Neural cell (in vitro differentiated cells): ENCODE results near the gene FMNL1. TPM values are rescaled to one million over a fixed set of nuclear protein-coding genes. Genes with fewer than 3 reads are reported as not detected.
A peak's percentile ranks its signal among the peaks of the same experiment; 100 is the strongest.

Experiments used
- H2AFZ ChIP-seq: fragments of 200-600, 300-800 bp; sonication (generic), shearing (Covaris generic); 2 replicates; pipeline ENCODE4 v1.6.0; 2014; ENCODE audit warnings: low read depth, mild to moderate bottlenecking, antibody characterized with exemption, low read length, moderate library complexity
- H3F3A ChIP-seq: fragments of 200-600 bp; shearing (Covaris generic); 2 replicates; pipeline ENCODE4 v1.6.1; 2016; ENCODE audit warnings: mild to moderate bottlenecking, moderate library complexity, mixed read lengths, antibody characterized with exemption, low read length; ENCODE audit not compliant: insufficient read depth, poor library complexity, severe bottlenecking
- H3K27ac ChIP-seq: fragments of 200-600, 300-800 bp; sonication (generic), shearing (Covaris generic); 2 replicates; pipeline ENCODE4 v1.5.1; 2014; ENCODE audit warnings: mild to moderate bottlenecking, low read length, moderate library complexity
- H3K27me3 ChIP-seq: fragments of 300-800, 200-600 bp; sonication (generic), shearing (Covaris generic); 2 replicates; pipeline ENCODE4 v1.6.0; 2014; ENCODE audit warnings: mild to moderate bottlenecking, low read depth, low read length, moderate library complexity; ENCODE audit not compliant: insufficient read depth
- H3K36me3 ChIP-seq: fragments of 300-800, 200-600 bp; sonication (generic), shearing (Covaris generic); 2 replicates; pipeline ENCODE4 v1.5.1; 2014; ENCODE audit warnings: mild to moderate bottlenecking, antibody characterized with exemption, low read length, moderate library complexity; ENCODE audit not compliant: insufficient read depth
- H3K4me2 ChIP-seq: fragments of 300-800, 200-600 bp; sonication (generic), shearing (Covaris generic); 2 replicates; pipeline ENCODE4 v1.6.0; 2014; ENCODE audit warnings: mild to moderate bottlenecking, low read length
- H3K4me3 ChIP-seq: fragments of 300-800, 200-600 bp; sonication (generic), shearing (Covaris generic); 2 replicates; pipeline ENCODE4 v1.5.1; 2014; ENCODE audit warnings: mild to moderate bottlenecking, low read length, moderate library complexity
- H3K79me2 ChIP-seq: fragments of 200-600 bp; shearing (Covaris generic); replicated peaks from 2 replicates; pipeline ENCODE4 v1.6.0; 2014; ENCODE audit warnings: mild to moderate bottlenecking, low read length, moderate library complexity; ENCODE audit not compliant: insufficient read depth
- H3K9ac ChIP-seq: fragments of 300-800, 200-600 bp; sonication (generic), shearing (Covaris generic); 2 replicates; pipeline ENCODE4 v1.6.1; 2016; ENCODE audit warnings: mild to moderate bottlenecking, low read length, mixed read lengths
- H3K9me2 ChIP-seq: fragments of 200-600 bp; shearing (Covaris generic); 2 replicates; pipeline ENCODE4 v1.6.1; 2016; ENCODE audit warnings: mild to moderate bottlenecking, low read length, mixed read lengths; ENCODE audit not compliant: insufficient read depth
- H3K9me3 ChIP-seq: fragments of 200-600, 300-800 bp; sonication (generic), shearing (Covaris generic); 2 replicates; pipeline ENCODE4 v1.6.1; 2016; ENCODE audit warnings: mild to moderate bottlenecking, mixed run types, low read length, moderate library complexity, mixed read lengths
- H4K20me1 ChIP-seq: fragments of 200-600 bp; shearing (Covaris generic); 2 replicates; pipeline ENCODE4 v1.6.1; 2016; ENCODE audit warnings: mild to moderate bottlenecking, mixed run types; ENCODE audit not compliant: insufficient read depth
- CTCF ChIP-seq: fragments of 450-650 bp; IDR thresholded peaks from 2 replicates; pipeline ENCODE4 v1.5.1; 2014; ENCODE audit warnings: antibody characterized with exemption, mild to moderate bottlenecking, moderate library complexity; ENCODE audit not compliant: poor library complexity, severe bottlenecking
- EP300 ChIP-seq: fragments of 450-650 bp; conservative IDR thresholded peaks from 2 replicates; pipeline ENCODE4 v1.6.1; 2014; ENCODE audit warnings: antibody characterized with exemption, mild to moderate bottlenecking, moderate library complexity; ENCODE audit not compliant: poor library complexity, severe bottlenecking
- EZH2 ChIP-seq: fragments of 200-600, 300-800 bp; shearing (Covaris generic), sonication (generic); IDR thresholded peaks from 2 replicates; pipeline ENCODE4 v1.6.1; 2014; ENCODE audit warnings: antibody characterized with exemption, low read length, borderline replicate concordance, mild to moderate bottlenecking; ENCODE audit not compliant: insufficient read depth, poor library complexity, severe bottlenecking
- MXI1 ChIP-seq: fragments of 450-650 bp; conservative IDR thresholded peaks from 2 replicates; pipeline ENCODE4 v1.6.1; 2014; ENCODE audit warnings: antibody characterized with exemption, mild to moderate bottlenecking; ENCODE audit not compliant: poor library complexity, severe bottlenecking
- POLR2AphosphoS5 ChIP-seq: IDR thresholded peaks from 2 replicates; pipeline ENCODE4 v1.6.1; 2012
- RAD21 ChIP-seq: fragments of 450-650 bp; conservative IDR thresholded peaks from 2 replicates; pipeline ENCODE4 v1.6.1; 2014; ENCODE audit warnings: antibody characterized with exemption, mild to moderate bottlenecking, moderate library complexity
- REST ChIP-seq: IDR thresholded peaks from 2 replicates; pipeline ENCODE4 v1.6.1; 2012; ENCODE audit warnings: borderline replicate concordance
- SMC3 ChIP-seq: fragments of 450-650 bp; conservative IDR thresholded peaks from 2 replicates; pipeline ENCODE4 v1.6.1; 2014; ENCODE audit warnings: antibody characterized with exemption, mild to moderate bottlenecking, moderate library complexity; ENCODE audit not compliant: poor library complexity
- TAF1 ChIP-seq: IDR thresholded peaks from 2 replicates; pipeline ENCODE4 v1.6.1; 2012; ENCODE audit warnings: low read depth
- polyA plus RNA-seq: library from polyadenylated mRNA; depleted of rRNA; stranded (reverse); fragments of >200 nt; gene quantifications from 2 replicates; pipeline ENCODE4 v1.2.3, GENCODE V29; 2014

Gene FMNL1
- polyA plus RNA-seq, 1 donor from 2014 or later = 5.6 TPM

GRCh38 chr17:45276031-45276430 lies 54.3 kb downstream of the FMNL1 start:
- Histone ChIP-seq H3K79me2 (no peaks in the 10 kb centered on the region), H3K27me3 (no peaks in the 10 kb centered on the region), H2AFZ (no peak overlapping the region), H4K20me1 (no peaks in the 10 kb centered on the region), H3F3A (peaks cover 4% of the 10 kb centered on the region), H3K9ac (no peak overlapping the region), H3K4me3 (no peak overlapping the region), H3K9me3 (no peaks in the 10 kb centered on the region), H3K27ac (no peak overlapping the region), H3K9me2 (no peaks in the 10 kb centered on the region), H3K36me3 (no peaks in the 10 kb centered on the region), H3K4me2 (no peak overlapping the region)
- TF ChIP-seq EP300 (no peak), MXI1 (no peak), RAD21 (no peak), REST (no peak), TAF1 (no peak), CTCF (no peak), EZH2 (no peak), SMC3 (no peak), POLR2AphosphoS5 (no peak)

- Histone ChIP-seq H3K79me2 (no peaks in the 10 kb centered on the region), H4K20me1 (no peaks in the 10 kb centered on the region), H3K9ac (no peak overlapping the region), H3F3A (peaks cover 4% of the 10 kb centered on the region), H3K9me2 (no peaks in the 10 kb centered on the region), H3K36me3 (no peaks in the 10 kb centered on the region), H2AFZ (no peak overlapping the region), H3K9me3 (no peaks in the 10 kb centered on the region), H3K4me2 (no peak overlapping the region), H3K4me3 (no peak overlapping the region), H3K27ac (no peak overlapping the region), H3K27me3 (no peaks in the 10 kb centered on the region)
- TF ChIP-seq MXI1 (no peak), TAF1 (no peak), SMC3 (peak; percentile 96), REST (no peak), EZH2 (no peak), POLR2AphosphoS5 (no peak), CTCF (peak; percentile 87), RAD21 (peak; percentile 84), EP300 (no peak)
Observed at GRCh38 chr17:45277216-45277849, 55.6 kb downstream of the FMNL1 start.
